ENCODE measurements around the gene TNFRSF1B.

The TNFRSF1B gene

DNA sequence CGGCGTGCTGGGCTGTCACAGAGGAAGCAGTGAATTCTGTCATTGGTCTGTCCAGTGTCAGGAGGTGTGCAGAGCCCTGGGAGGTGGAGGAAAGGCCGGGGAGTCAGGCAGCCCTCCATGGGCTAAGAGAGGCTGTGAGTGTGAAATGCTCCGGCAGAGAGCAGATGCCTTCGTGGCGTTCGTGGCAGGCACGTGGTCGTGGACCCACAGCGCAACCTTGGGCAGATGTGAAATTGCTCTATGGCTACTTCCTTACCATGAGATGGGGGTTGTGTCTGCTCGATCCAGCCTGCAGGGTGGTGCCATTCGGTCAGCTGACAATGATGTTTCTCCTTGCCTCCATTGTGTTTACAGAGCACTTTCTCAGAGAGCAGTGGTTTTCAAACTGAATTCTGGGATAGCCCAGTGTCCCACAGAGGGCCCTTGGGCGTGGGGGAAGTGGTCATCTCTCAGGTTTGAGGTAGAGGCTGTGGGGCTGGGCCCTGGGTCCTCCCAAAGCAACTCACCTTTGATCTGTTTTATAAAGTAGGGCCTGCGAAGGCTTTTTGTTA lies 27.9 kb downstream of the TNFRSF1B start:
- H3K4me1 Mint-ChIP-seq (ENCODE audit: low read depth): peaks cover 9% of the 10 kb centered on the region
- H3K4me3 Mint-ChIP-seq: no peak overlapping the region
- H3K9me3 Mint-ChIP-seq: no peaks in the 10 kb centered on the region
- peak overlapping the region; percentile 58 for H3K27ac Mint-ChIP-seq
- H3K36me3 Mint-ChIP-seq (ENCODE audit: low read depth): peaks cover 50% of the 10 kb centered on the region
- H3K27me3 Mint-ChIP-seq (ENCODE audit: low read depth): no peaks in the 10 kb centered on the region
- no peak for DNase-seq (ENCODE audit: low spot score)

DNA sequence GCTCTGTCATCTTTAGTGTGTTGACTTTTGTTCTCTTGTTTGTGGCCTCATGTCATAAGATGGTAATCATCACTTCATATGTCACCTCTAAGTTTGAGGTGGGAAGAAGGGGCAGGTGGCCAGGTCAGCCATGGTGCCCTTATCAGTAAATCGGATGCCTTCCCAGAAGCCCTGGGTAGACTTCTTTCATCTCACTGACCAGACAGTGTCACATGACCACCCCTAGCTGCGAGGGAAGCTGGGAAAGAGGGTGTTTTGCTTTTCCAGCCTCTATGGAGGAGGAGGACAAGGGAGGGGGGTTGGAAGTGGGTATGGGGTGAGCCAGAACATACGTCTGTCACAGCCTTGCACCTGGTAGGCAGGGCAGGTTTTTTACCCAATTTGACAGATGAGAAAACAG lies 28.6 kb downstream of the TNFRSF1B start:
- H3K4me1 Mint-ChIP-seq (ENCODE audit: low read depth): peaks cover 6% of the 10 kb centered on the region
- H3K36me3 Mint-ChIP-seq (ENCODE audit: low read depth): peaks cover 52% of the 10 kb centered on the region
- no peaks in the 10 kb centered on the region for H3K27me3 Mint-ChIP-seq (ENCODE audit: low read depth)
- H3K4me3 Mint-ChIP-seq: no peak overlapping the region
- H3K27ac Mint-ChIP-seq: peak overlapping the region; percentile 58
- DNase-seq (ENCODE audit: low spot score): no peak
- H3K9me3 Mint-ChIP-seq: no peaks in the 10 kb centered on the region

DNA sequence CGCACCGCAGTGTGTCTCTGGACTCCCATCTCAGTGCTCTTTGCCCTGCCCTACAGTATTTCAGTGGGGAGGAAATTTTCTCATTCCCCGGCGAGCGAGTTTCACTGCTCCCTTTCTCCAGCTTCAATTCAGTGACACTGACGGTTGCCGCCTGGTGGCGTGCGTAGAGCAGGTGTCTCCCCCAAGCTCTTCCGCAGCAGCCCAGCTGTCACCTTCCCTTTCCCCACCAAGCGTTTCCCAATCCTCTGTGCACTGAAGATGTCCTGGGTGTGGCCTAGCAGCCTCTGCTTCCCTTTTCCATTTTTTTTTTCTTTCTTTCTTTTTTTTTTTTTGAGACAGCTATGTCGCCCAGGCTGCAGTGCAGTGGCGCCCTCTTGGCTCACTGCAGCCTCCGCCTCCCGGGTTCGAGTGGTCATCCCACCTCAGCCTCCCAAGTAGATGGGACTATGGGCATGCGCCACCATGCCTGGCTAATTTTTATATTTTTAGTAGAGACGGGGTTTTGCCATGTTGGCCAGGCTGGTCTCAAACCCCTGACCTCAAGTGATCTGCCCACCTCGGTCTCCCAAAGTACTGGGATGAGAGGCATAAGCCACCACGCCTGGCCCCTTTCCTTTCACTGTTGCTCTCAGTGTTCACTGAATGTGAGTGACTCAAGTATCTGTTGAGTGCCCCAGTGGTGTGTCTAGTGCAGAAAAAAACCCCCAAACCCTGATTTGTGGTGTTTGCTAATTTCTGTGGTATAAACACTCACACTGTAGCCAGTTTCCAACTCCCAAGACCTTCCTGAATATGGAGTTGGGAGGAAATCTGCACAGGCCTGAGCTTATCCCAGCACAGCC lies 30.1 kb downstream of the TNFRSF1B start:
- peaks cover 6% of the 10 kb centered on the region for H3K4me1 Mint-ChIP-seq (ENCODE audit: low read depth)
- no peaks in the 10 kb centered on the region for H3K27me3 Mint-ChIP-seq (ENCODE audit: low read depth)
- no peaks in the 10 kb centered on the region for H3K9me3 Mint-ChIP-seq
- peaks cover 54% of the 10 kb centered on the region for H3K36me3 Mint-ChIP-seq (ENCODE audit: low read depth)
- H3K27ac Mint-ChIP-seq: no peak overlapping the region
- no peak overlapping the region for H3K4me3 Mint-ChIP-seq
- DNase-seq (ENCODE audit: low spot score): no peak

DNA sequence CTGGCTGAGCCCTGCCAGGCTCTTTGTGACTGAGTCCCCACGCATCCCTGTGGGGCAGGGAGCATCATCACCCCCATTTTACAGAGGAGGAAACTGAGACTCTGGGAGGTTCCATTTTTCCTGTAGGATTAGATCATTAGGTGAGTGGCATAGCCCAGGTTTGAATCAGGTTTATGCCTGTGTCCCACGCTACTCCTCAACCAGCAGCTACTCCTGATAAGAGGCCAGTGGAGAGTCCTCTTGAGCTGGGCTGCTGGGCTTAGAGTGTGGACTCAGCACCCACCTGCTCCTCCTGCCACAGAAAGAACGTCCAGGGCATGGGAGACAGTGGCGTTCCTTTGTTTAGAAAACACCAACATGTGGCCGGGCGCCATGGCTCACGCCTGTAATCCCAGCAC lies 30.7 kb downstream of the TNFRSF1B start:
- DNase-seq (ENCODE audit: low spot score): no peak
- peaks cover 52% of the 10 kb centered on the region for H3K36me3 Mint-ChIP-seq (ENCODE audit: low read depth)
- H3K4me3 Mint-ChIP-seq: no peak overlapping the region
- no peaks in the 10 kb centered on the region for H3K9me3 Mint-ChIP-seq
- peaks cover 9% of the 10 kb centered on the region for H3K4me1 Mint-ChIP-seq (ENCODE audit: low read depth)
- H3K27me3 Mint-ChIP-seq (ENCODE audit: low read depth): no peaks in the 10 kb centered on the region
- no peak overlapping the region for H3K27ac Mint-ChIP-seq

DNA sequence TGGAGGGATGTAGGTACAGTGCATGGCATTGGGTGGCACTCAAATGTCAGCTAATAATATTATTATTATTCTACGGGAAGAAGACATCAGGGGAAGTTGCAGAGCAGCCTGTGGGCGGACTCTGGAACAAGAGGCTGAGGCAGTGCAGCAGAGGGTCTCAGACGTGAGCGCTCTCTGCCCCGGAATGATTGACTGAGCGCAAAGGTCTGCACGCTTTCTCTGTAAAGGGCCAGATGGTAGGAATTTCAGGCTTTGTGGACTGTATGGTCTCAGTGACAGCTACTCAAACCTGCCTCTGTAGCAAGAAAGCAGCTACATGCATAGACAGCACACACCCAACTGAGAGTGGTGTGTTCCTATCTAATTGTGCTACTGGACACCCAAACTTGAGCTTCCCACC lies 33.4 kb downstream of the TNFRSF1B start:
- peaks cover 16% of the 10 kb centered on the region for H3K4me1 Mint-ChIP-seq (ENCODE audit: low read depth)
- H3K27me3 Mint-ChIP-seq (ENCODE audit: low read depth): no peaks in the 10 kb centered on the region
- H3K27ac Mint-ChIP-seq: no peak overlapping the region
- DNase-seq (ENCODE audit: low spot score): no peak
- H3K4me3 Mint-ChIP-seq: no peak overlapping the region
- peaks cover 47% of the 10 kb centered on the region for H3K36me3 Mint-ChIP-seq (ENCODE audit: low read depth)
- H3K9me3 Mint-ChIP-seq: no peaks in the 10 kb centered on the region

DNA sequence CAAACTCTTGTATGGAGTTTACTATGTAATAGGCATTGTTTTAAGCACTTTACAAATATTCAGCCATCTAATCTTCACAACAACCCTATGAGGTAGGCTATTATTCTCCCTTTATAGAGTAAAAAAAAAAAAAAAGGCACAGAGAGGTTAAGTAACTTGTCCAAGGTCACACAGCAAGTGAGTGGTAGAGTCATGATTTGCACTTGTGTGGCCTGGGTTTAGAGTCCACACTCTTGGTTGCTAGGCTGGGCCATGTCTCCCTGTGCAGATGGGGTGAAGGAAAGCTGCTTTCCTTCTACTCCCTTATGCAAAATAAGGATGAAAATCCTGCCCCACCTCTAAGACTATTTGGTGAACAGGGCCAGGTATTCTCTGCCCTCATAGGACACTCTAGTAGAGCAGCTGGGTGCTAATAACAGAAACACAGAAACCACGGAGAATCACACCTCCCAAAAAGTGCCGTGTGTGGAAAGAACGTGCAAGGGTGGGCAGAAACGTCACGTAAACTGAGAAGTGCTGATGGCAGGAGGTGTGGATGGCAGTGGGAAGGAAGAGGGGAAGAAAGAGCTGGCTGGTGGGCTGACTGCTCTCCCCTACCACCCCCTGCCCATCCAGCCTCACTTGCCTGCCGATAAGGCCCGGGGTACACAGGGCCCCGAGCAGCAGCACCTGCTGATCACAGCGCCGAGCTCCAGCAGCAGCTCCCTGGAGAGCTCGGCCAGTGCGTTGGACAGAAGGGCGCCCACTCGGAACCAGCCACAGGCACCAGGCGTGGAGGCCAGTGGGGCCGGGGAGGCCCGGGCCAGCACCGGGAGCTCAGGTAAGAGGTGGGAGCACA lies 34.8 kb downstream of the TNFRSF1B start:
- Mint-ChIP-seq H3K27ac (no peak overlapping the region), H3K4me1 (ENCODE audit: low read depth) (peaks cover 20% of the 10 kb centered on the region), H3K4me3 (no peak overlapping the region), H3K36me3 (ENCODE audit: low read depth) (peaks cover 46% of the 10 kb centered on the region), H3K27me3 (ENCODE audit: low read depth) (no peaks in the 10 kb centered on the region), H3K9me3 (no peaks in the 10 kb centered on the region)
- no peak for DNase-seq (ENCODE audit: low spot score)

DNA sequence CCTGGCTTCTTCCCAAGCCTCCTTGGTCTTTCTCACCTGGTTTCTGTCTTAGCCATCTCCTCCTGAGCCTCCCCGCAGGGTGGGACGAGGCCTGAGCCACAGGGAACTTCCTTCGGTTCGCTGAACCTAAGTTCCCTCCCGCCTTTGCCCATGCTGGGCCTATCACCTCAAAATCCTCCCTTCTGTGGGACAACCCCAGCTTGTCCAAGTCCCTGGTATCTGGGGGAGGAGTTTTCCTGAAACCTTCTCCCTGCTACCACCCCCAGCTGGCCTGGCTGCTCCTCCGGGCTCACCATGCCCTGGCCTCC lies 35.4 kb downstream of the TNFRSF1B start:
- Mint-ChIP-seq H3K36me3 (ENCODE audit: low read depth) (peaks cover 44% of the 10 kb centered on the region), H3K4me1 (ENCODE audit: low read depth) (peaks cover 20% of the 10 kb centered on the region), H3K4me3 (no peak overlapping the region)

DNA sequence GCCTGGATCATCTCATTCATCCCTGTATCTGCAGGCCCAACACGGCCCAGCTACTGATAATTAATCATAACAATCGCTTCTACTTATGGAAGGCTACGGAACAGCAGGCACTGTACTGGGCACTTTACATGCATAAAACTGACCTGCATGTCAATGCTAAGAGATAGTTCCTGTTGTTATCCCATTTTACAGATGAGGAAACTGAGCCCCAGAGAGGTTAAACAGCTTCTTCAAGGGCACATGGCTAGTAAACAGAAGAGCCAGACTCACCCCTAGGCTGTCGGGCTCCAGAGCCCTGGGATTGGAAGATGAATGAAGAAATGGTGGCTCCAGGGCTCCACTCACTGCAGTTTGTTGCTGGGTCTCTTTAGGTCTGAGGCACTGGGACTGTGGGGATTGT lies 35.8 kb downstream of the TNFRSF1B start:
- H3K36me3 Mint-ChIP-seq (ENCODE audit: low read depth): peaks cover 47% of the 10 kb centered on the region

More for the DNA sequence above, 35.4 kb downstream of the TNFRSF1B start:
- Mint-ChIP-seq H3K9me3 (no peaks in the 10 kb centered on the region), H3K27me3 (ENCODE audit: low read depth) (no peaks in the 10 kb centered on the region), H3K27ac (no peak overlapping the region)
- no peak for DNase-seq (ENCODE audit: low spot score)

DNA sequence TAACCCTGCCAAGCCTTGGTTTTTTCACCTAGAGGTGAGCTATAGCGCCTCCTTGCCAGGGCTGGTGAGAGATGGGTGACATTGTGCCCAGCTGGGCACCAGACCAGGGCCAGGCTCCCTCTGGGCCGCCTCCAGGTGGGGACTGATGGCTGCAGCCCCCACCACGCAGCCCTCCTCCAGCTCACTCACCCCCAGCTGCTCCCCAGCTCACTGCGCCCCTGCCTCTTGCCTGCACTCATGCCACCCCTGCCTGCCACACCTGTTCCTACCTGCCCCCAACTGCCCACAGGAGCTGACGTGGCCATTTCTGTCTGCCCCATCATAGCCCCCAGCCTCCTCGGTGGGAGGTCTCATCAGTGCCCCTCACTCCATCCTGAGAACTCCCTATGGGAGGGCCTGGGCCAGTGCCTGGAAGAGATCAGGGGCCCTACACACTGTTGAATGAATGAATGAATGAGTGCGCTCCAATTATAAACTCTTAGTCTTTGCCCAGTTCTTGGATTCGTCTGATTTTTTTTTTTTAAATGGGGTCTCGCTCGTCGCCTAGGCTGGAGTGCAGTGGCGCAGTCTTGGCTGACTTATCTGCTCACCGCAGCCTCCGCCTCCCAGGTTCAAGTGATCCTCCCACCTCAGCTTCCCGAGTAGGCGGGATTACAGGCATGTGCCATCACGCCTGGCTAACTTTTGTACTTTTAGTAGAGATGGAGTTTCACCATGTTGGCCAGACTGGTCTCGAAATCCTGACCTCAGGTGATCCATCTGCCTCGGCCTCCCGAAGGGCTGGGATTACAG lies 36.6 kb downstream of the TNFRSF1B start:
- Mint-ChIP-seq H3K27ac (peak overlapping the region; percentile 55), H3K4me3 (no peak overlapping the region), H3K27me3 (ENCODE audit: low read depth) (no peaks in the 10 kb centered on the region), H3K4me1 (ENCODE audit: low read depth) (peaks cover 20% of the 10 kb centered on the region), H3K36me3 (ENCODE audit: low read depth) (peaks cover 49% of the 10 kb centered on the region), H3K9me3 (no peaks in the 10 kb centered on the region)
- DNase-seq (ENCODE audit: low spot score): no peak

More for the DNA sequence above, 35.8 kb downstream of the TNFRSF1B start:
- Mint-ChIP-seq H3K4me1 (ENCODE audit: low read depth) (peaks cover 20% of the 10 kb centered on the region), H3K9me3 (no peaks in the 10 kb centered on the region), H3K27me3 (ENCODE audit: low read depth) (no peaks in the 10 kb centered on the region), H3K27ac (no peak overlapping the region), H3K4me3 (no peak overlapping the region)
- DNase-seq (ENCODE audit: low spot score): no peak

DNA sequence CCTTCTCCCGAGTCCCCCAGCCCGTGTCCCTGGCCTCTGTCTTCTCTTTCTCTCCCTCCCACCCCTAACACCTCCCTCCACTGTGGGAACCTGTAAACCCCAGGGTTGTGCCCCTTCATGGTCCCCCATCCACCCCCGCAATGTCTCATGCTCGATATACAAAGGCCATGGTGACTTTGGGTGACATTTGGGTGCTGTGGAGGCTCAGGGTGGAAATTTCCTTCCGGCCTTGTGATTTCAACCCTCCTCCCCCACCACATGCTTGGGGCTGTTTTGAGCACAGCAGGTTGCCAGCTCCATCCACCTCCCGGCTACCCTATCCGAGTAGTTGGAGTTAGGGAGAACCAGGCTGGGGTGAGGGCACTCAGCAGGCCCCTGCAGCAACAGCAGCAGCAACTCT lies 37.3 kb downstream of the TNFRSF1B start:
- no peaks in the 10 kb centered on the region for H3K9me3 Mint-ChIP-seq
- peaks cover 49% of the 10 kb centered on the region for H3K36me3 Mint-ChIP-seq (ENCODE audit: low read depth)
- no peaks in the 10 kb centered on the region for H3K27me3 Mint-ChIP-seq (ENCODE audit: low read depth)
- peaks cover 23% of the 10 kb centered on the region for H3K4me1 Mint-ChIP-seq (ENCODE audit: low read depth)
- peak; percentile 74 for DNase-seq (ENCODE audit: low spot score)
- H3K27ac Mint-ChIP-seq: peak overlapping the region; percentile 55
- H3K4me3 Mint-ChIP-seq: no peak overlapping the region

DNA sequence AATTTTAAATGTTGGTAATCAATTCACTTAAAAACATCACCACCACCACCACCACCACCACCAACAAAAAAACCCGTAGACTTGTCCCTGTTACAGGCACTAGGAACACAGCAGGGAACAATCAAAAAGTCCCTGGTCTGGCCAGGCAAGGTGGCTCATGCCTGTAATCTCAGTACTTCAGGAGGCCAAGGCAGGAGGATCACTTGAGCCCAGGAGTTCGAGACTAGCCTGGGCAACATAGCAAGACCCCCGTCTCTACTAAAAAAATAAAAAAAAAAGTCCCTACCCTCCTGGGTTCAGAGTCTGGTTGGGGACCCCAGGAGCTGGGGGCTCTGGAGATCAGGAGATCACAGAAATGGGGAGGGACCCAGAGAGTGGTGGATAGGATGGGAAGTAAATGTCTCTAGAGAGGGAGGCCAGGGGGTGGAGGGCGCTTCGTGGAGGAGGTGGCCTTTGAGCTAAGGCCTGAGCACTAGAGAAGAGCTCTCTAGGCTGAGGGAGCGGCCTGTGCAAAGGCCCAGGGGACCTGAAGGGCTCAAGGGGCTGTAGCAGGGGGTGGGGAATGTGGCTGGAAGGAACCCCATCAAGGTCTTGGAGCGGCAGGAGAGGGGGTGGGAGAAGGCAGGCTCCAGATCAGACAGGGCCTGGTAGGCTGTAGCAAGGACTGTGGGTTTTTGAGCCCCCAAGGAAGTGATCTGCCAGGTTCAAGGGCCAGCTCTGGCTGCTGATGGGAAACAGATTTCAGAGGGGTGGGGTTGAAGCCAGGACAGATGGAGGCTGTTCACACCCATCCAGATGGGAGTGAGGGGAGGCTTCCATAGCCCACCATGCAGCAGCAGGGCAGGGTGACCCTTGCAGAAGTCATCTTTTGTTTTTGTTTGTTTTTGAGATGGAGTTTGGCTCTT lies 38.2 kb downstream of the TNFRSF1B start:
- no peaks in the 10 kb centered on the region for H3K27me3 Mint-ChIP-seq (ENCODE audit: low read depth)
- H3K36me3 Mint-ChIP-seq (ENCODE audit: low read depth): peaks cover 48% of the 10 kb centered on the region
- no peaks in the 10 kb centered on the region for H3K9me3 Mint-ChIP-seq
- no peak overlapping the region for H3K4me3 Mint-ChIP-seq
- DNase-seq (ENCODE audit: low spot score): no peak
- H3K27ac Mint-ChIP-seq: peak overlapping the region; percentile 69
- peaks cover 26% of the 10 kb centered on the region for H3K4me1 Mint-ChIP-seq (ENCODE audit: low read depth)

DNA sequence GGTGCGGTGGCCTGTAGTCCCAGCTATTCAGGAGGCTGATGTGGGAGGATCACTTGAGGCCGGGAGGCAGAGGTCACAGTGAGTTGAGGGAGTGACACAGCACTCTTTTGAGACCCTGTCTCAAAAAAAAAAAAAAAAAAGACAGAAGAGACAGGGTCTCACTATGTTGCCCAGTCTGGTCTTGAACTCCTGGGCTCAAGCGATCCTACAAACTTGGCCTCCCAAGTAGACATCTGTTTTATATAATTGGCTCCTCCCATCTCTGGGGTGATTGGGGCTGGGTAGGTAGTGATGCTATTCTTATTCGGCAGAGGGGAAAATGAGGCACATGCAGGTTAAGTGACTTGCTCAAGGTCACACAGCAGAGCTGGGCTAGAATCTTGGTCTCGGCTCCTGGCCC lies 39.4 kb downstream of the TNFRSF1B start:
- Mint-ChIP-seq H3K4me3 (no peak overlapping the region), H3K27ac (peak overlapping the region; percentile 41), H3K36me3 (ENCODE audit: low read depth) (peaks cover 44% of the 10 kb centered on the region), H3K27me3 (ENCODE audit: low read depth) (no peaks in the 10 kb centered on the region), H3K4me1 (ENCODE audit: low read depth) (peaks cover 33% of the 10 kb centered on the region), H3K9me3 (no peaks in the 10 kb centered on the region)
- no peak for DNase-seq (ENCODE audit: low spot score)
